Right lobe of liver (tissue), 6 donors: ENCODE results near the gene ZMAT5. TPM values are rescaled to one million over a fixed set of nuclear protein-coding genes. Genes with fewer than 3 reads are reported as not detected.
A peak's percentile ranks its signal among the peaks of the same experiment; 100 is the strongest.

Experiments used
- ATAC-seq, 4 donors: fragments of 200-7000 bp; cut with Tn5 transposase; one replicate each; pipeline ENCODE4 v1.9.1; 2020; ENCODE audit warnings: mild to moderate bottlenecking in 4 of 4, moderate library complexity in 4 of 4
- DNase-seq, 3 donors: peaks; one replicate each; pipeline ENCODE4 v3.0.0-alpha.2; 2020
- H3K27ac ChIP-seq, 3 donors: fragments of 200-600 bp; one replicate each; pipeline ENCODE4 v1.8.0; 2022
- H3K27me3 ChIP-seq, 2 donors: fragments of 200-600 bp; one replicate each; pipeline ENCODE4 v1.8.0; 2022
- H3K36me3 ChIP-seq, 4 donors: fragments of 200-600 bp; sonication (generic) in 1 of 4; one replicate each; pipeline versions ENCODE4 v1.5.1 to v1.8.0; 2017 to 2022; ENCODE audit warnings: control low read depth in 1 of 4
- H3K4me1 ChIP-seq, 4 donors: fragments of 200-600 bp; sonication (generic) in 1 of 4; one replicate each; pipeline versions ENCODE4 v1.5.1 to v1.8.0; 2017 to 2022; ENCODE audit warnings: control low read depth in 1 of 4
- H3K4me3 ChIP-seq, 3 donors: fragments of 200-600 bp; one replicate each; pipeline ENCODE4 v1.8.0; 2022
- H3K9me3 ChIP-seq, 4 donors: fragments of 200-600 bp; sonication (generic) in 1 of 4; one replicate each; pipeline versions ENCODE4 v1.5.1 to v1.8.0; 2017 to 2022; ENCODE audit warnings: control low read depth in 1 of 4
- CTCF ChIP-seq, 4 donors: fragments of 200-600 bp in 3 of 4; fragments of 450-650 bp in 1 of 4; IDR thresholded peaks; one replicate each; pipeline versions ENCODE4 v1.5.1 to v1.8.0; 2016 to 2022; ENCODE audit warnings: antibody characterized with exemption in 4 of 4, mild to moderate bottlenecking in 2 of 4
- POLR2A ChIP-seq: fragments of 450-650 bp; IDR thresholded peaks from one replicate; pipeline ENCODE4 v1.6.1; 2017; ENCODE audit warnings: antibody characterized with exemption, mild to moderate bottlenecking
- WGBS: methylation state at CpG from one replicate; pipeline ENCODE4 v1.1.6; 2018; ENCODE audit warnings: low coverage, low lambda C conversion rate; ENCODE audit not compliant: insufficient coverage; ENCODE audit errors: missing lambda C conversion rate; 5-methylcytosine and 5-hydroxymethylcytosine counted together
- intact Hi-C, 2 donors: fragments of 100-400 bp; cut with DNase I; formaldehyde crosslinking; loops; one replicate each; pipeline versions ENCODE4 v1.11.2 to v1.14.1; 2022
- total RNA-seq, 6 experiments: library from RNA; depleted of rRNA in 2 of 6; stranded (reverse); fragments of >200 nt in 2 of 6; fragmentation: NEBNext Ultra II Directional in 3 of 6; extraction: Animal tissue kit (Norgen Biotek cat#: 25700) in 3 of 6; gene quantifications; one replicate each; pipeline versions ENCODE4 v1.1.0 to v1.2.4, GENCODE V29; 2016 to 2023
- donor health status: DM: no; HTN: yes; CAD: no.
- donor health status: DM: no; HTN: no; CAD: no.
- donor health status: DM: no; HTN: no; CAD: no.
- donor health status: DM: no; HTN: yes; CAD: no.
- donor health status: DM: no; HTN: yes; CAD: no.

ZMAT5 gene
- total RNA-seq, 6 experiments from 2014 or later: 8.9 to 20.5 (median 13.7) TPM

- intact Hi-C loops: no loop called here
- Histone ChIP-seq H3K36me3 (no peaks in the 10 kb centered on the region), H3K27me3 (no peaks in the 10 kb centered on the region), H3K9me3 (no peaks in the 10 kb centered on the region), H3K4me1 (no peaks in the 10 kb centered on the region), H3K4me3 (no peak overlapping the region), H3K27ac (no peak overlapping the region)
- no peak for TF ChIP-seq CTCF (IDR thresholded peaks at IDR 0.05)
- TF ChIP-seq POLR2A: no peak
- 63% methylated on average over 1 of the region's 18 CpGs for WGBS
- no peak for DNase-seq
- ATAC-seq: no peak
Measured at GRCh38 chr22:29707010-29707409, 59.8 kb downstream of the ZMAT5 start.

DNA sequence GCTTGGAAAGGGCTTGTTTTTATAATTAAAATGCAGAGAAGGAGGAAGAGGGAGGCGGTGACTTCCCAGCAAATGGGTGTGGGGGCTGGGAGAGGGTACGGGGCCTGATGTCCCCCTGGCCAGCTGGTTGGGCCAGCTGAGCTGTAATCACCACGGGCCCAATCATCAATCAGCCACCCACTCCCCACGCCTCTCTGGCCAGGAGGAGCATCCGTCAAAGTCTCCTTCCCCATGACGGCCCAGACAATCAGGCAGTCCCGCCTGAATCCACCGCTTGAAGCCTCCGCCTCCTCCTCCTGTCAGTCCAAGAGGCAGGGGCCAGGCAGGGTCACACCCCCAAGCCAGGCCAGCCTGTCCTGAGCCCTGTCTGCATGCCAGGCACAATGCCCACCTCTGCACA lies 60.3 kb downstream of the ZMAT5 start:
- no peaks in the 10 kb centered on the region for H3K4me1 ChIP-seq
- ATAC-seq (no peak), DNase-seq (no peak)
- H3K4me3 ChIP-seq: no peak overlapping the region
- whole genome bisulfite sequencing: 17% methylated on average over 1 of the region's 9 CpGs
- intact Hi-C loops: no loop called here
- H3K27me3 ChIP-seq: no peaks in the 10 kb centered on the region
- no peak overlapping the region for H3K27ac ChIP-seq
- no peaks in the 10 kb centered on the region for H3K9me3 ChIP-seq
- TF ChIP-seq POLR2A (no peak), CTCF (IDR thresholded peaks at IDR 0.05) (no peak)
- no peaks in the 10 kb centered on the region for H3K36me3 ChIP-seq

DNA sequence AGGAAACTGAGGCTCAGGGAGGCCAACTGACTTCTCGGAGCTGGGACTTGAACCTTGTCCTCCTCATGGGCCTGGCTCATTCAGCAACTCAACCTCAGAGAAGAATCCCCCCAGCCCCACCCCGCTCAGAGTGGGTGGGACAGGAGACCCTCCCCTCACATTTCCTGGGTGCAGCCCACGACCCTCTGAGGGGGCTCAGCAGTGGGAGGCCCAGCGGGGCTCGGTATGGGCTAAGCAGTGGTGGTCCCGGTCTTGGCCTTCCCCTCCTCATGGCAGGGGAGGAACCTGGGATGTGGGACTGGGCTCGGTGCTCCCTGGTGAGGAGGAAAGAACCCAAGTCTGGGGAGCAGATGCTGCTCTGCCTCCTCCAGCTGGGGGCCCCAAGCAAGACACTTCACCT lies 61.2 kb downstream of the ZMAT5 start:
- Histone ChIP-seq H3K4me1 (no peaks in the 10 kb centered on the region), H3K27me3 (no peaks in the 10 kb centered on the region), H3K36me3 (no peaks in the 10 kb centered on the region), H3K4me3 (no peak overlapping the region), H3K9me3 (no peaks in the 10 kb centered on the region), H3K27ac (no peak overlapping the region)
- intact Hi-C loops: no loop called here
- no peak for DNase-seq
- WGBS: 80% methylated on average over 1 of the region's 7 CpGs
- no peak for TF ChIP-seq POLR2A
- TF ChIP-seq CTCF (IDR thresholded peaks at IDR 0.05): no peak
- no peak for ATAC-seq

- 15% methylated on average over 9 of the region's 14 CpGs for WGBS
- Histone ChIP-seq H3K27me3 (no peaks in the 10 kb centered on the region), H3K36me3 (no peaks in the 10 kb centered on the region), H3K9me3 (no peaks in the 10 kb centered on the region), H3K27ac (no peak overlapping the region), H3K4me3 (no peak overlapping the region), H3K4me1 (no peaks in the 10 kb centered on the region)
- ATAC-seq (peak in 1 of 4 donors; percentile 10), DNase-seq (no peak)
- TF ChIP-seq POLR2A (no peak), CTCF (IDR thresholded peaks at IDR 0.05) (no peak)
- intact Hi-C loops: no loop called here
Measured at GRCh38 chr22:29704528-29705285, 62.1 kb downstream of the ZMAT5 start.
